ENCODE measurements around the gene NPFFR1. TPM values are rescaled to one million over a fixed set of nuclear protein-coding genes. Genes with fewer than 3 reads are reported as not detected.
A peak's percentile ranks its signal among the peaks of the same experiment; 100 is the strongest.
"Not testable (repeated sequence)": the region's sequence is repeated elsewhere in the genome, so short reads cannot be mapped to it uniquely, and the experiment has no call there.

Gene NPFFR1
- total RNA-seq, 1 donor from 2014 or later: not detected

DNA sequence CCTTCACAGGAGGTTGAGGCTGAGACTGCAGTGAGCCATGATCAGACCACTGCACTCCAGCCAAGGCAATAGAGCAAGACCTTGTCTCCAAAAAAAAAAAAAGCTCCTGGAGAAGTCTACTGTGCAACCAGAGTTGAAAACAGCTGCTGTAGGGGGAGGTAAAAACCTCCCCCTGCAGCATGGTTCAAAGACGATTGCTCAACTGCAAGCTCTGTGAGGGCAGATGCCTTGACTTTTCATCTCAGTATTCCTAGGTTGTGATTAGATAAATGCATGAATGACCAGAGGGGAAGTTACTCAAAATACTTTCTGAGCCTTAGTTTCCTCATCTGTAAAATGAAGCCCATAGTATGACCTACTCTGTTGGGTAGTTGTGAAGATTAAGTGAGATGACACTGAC lies 25.6 kb downstream of the NPFFR1 start:
- no peak for DNase-seq (ENCODE audit: low read depth)

DNA sequence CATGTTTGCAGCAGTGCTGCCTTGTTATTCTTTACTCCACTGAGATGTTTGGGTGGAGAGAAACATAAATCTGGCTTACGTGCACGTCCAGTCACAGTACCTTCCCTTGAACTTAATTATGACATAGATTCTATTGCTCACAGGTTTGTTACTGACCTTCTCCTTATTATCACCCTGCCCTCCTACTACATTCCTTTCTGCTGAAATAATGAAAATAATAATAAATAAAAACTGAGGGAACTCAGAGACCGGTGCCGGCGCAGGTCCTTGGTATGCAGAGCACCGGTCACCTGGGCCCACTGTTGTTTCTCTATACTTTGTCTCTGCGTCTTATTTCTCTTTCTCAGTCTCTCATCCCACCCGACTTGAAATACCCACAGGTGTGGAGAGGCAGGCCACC lies 26.0 kb downstream of the NPFFR1 start:
- not testable (repeated sequence) for DNase-seq (ENCODE audit: low read depth)

DNA sequence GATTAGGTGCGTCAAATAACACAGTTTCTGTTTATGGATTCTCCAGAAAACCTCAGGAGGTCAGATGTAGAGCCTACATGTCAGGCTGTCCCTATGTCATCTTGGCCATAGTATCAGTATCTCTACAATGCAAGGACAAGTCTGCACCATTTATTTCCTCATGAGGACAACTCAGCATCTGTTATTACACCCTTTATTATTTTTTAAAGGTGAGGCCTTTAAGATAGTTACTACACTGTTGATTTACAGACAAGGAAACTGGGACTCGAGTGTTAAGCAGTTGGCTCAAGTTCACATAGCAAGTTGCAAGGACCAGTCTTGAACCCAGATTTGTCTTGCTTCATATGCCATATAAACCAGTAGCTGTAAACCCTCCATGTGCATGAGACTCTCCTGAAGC lies 27.3 kb downstream of the NPFFR1 start:
- no peak for DNase-seq (ENCODE audit: low read depth)

DNA sequence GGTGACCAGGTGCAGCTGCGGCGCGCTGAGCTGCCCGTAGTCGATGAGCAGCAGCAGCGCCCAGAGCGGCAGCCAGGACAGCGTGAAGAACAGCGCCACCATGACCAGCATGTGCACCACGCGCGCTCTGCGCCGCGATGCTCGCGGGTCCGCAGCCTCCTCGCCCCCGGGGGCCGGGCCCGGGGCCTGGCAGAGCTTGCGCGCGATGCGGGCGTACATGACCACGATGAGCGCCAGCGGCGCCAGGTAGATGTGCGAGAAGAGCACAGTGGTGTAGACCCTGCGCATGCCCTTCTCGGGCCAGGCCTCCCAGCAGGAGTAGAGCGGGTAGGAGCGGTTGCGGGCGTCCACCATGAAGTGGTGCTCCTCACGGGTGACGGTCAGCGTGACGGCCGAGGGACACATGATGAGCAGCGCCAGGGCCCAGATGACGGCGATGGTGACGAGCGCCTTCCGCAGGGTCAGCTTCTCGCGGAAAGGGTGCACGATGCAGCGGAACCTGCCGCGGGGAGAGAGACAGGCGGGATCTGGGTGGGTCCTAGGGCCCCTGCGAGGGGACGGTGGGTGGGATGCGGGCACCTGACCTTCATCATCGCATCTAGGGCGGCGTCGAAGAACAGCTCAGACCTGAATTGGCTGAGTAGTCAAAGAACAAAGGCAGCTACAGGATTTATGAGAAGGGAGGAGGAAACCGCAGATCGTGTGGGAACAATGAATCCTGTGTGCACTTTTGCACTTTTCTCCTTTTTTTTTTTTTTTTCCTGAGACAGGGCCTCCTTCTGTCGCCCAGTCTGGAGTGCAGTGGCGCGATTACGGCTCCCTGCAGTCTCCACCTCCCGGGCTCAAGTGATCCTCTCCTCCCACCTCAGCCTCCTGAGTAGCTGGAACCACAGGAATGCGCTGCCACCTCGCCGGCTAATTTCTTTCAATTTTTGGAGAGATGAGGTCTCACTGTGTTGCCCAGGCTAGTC lies 28.2 kb downstream of the NPFFR1 start:
- no peak for DNase-seq (ENCODE audit: low read depth)

DNA sequence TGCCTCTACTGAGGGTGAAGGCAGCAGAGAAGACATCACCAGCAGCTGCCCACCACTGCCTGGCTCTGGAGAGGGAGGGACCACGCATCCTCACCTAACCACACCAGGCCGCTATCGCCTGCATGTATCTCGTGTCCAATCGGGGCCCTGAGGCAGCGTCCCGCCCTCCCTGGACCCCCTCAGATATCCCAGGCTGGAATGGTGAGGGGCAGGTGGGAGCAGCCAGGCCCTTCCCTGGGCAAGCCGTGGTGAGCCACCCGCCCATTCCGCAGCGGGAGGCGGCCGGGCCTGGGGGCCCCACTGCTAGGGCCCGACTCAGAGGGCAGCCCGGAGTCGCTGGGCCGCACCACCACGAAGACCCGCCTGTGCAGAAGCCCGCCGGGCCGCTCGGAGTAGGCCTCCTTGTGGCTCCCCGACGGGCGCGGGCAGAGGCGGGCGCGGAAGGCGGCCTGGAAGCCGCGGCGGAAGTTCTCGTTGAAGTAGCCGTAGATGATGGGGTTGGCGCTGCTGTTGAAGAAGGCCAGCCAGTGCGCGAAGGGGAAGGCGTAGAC lies 29.0 kb downstream of the NPFFR1 start:
- no peak for DNase-seq (ENCODE audit: low read depth)

DNA sequence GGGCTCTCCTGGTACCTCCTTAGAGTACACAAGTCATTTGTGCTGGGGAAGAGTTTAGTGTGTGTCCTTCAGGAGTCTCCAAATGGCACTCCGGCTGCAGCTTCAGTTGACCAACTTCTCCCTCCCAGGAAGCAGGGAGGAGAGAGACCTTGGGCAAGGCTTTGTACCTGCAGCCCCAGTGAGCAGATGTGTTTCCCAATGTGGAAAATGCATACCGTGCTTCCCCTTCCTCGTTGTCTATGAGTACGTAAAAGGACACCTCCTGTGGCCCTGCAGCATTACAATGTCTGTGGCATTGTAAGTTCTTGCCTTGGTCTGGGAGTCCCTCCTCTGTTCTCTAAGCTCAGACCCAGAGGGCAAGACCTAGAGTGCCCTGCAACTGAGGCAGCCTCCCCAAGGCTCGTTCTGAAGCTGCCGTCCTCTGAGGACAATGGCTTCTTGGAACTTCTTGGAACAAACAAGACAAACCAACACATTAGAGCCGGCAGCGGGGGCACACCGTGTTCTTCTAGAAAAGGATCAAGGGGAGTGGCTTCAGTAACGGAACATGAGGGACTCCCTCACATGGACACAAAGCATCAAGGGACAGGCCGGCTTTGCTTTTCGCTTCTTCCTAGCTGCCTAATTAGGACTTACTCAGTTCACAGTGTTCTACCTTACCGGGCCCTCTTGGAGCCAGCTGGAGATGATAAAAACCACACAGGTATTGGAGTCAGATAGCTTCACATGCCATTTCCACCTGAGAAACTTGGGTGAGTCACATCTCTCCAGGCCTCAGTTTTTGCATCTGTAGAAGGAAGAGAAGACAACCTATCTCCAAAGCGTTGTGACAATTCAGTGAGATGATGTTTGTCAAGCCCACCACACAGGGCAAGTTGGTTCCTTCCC lies 29.7 kb downstream of the NPFFR1 start:
- no peak for DNase-seq (ENCODE audit: low read depth)

- DNase-seq (ENCODE audit: low read depth): no peak
Measured at GRCh38 chr10:70250961-70251680, 32.7 kb downstream of the NPFFR1 start.

DNA sequence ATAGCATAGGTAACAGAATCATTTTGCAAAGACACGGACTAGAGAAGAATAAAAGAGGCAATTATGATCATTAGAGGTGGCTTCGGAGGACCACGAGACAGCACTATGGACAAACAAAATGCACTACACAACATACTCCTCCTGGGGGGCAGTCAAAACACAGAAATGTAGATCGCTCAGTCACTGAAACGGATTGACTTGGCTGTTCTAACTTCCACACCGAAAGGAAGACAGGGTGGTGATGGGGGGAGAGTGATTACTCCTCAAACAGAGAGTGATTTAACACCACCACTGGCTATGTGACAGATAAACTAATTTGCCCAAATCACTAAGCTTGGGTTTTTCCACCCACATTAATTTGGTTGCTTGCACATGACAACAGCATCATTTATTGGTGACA lies 36.4 kb downstream of the NPFFR1 start:
- no peak for DNase-seq (ENCODE audit: low read depth)

GRCh38 chr10:70241081-70241480 lies 42.7 kb downstream of the NPFFR1 start:
- DNase-seq (ENCODE audit: low read depth): no peak

- DNase-seq (ENCODE audit: low read depth): not testable (repeated sequence)
Measured at GRCh38 chr10:70239986-70240385, 43.8 kb downstream of the NPFFR1 start.

DNA sequence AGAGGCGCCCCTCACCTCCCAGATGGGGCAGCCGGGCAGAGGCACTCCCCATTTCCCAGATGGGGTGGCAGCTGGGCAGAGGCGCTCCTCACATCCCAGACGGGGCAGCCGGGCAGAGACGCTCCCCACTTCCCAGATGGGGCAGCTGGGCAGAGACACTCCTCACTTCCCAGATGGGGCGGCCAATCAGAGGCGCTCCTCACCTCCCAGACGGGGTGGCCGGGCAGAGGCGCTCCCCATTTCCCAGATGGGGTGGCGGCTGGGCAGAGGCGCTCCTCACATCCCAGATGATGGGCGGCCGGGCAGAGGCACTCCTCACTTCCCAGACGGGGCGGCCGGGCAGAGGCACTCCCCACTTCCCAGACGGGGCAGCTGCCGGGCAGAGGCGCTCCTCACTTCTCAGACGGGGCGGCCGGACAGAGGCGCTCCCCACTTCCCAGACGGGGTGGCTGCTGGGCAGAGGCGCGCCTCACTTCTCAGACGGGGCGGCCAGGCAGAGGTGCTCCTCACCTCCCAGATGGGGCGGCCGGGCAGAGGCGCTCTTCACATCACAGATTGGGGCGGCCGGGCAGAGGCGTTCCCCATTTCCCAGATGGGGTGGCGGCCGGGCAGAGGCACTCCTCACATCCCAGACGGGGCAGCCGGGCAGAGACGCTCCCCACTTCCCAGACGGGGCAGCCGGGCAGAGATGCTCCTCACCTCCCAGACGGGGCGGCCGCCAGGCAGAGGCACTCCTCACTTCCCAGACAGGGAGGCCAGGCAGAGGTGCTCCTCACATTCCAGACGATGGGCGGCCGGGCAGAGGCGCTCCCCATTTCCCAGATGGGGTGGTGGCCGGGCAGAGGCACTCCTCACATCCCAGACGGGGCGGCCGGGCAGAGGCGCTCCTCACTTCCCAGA lies 44.5 kb downstream of the NPFFR1 start:
- DNase-seq (ENCODE audit: low read depth): not testable (repeated sequence)

GRCh38 chr10:70237958-70238536 lies 45.8 kb downstream of the NPFFR1 start:
- DNase-seq (ENCODE audit: low read depth): not testable (repeated sequence)

GRCh38 chr10:70234668-70235447 lies 48.9 kb downstream of the NPFFR1 start:
- no peak for DNase-seq (ENCODE audit: low read depth)

DNA sequence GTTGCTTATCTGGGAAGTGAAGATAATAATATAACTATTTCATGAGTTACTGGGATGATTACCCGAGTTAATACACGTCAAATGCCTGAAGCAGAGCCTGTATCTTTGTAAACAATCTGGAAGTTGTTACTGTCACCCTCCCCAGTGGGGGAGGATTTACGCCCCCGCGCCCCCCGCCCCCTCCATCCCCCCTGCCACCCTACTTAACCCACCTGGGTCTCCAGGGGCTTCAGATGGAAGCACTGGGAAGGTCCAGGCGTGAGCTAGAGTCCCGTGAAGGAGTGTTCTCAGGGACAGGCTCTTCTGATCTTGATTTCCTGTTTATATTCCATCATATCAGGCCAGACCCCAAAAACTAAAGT lies 49.9 kb downstream of the NPFFR1 start:
- DNase-seq (ENCODE audit: low read depth): no peak

GRCh38 chr10:70233109-70233938 lies 50.5 kb downstream of the NPFFR1 start, which contains the start of gene PPA1:
Gene PPA1, minus strand, starts transcription at chr10:70233429. Its CDS starts 102 bp downstream, at chr10:70233327.
- peak; percentile 97 for DNase-seq (ENCODE audit: low read depth)

- DNase-seq (ENCODE audit: low read depth): no peak
Measured at GRCh38 chr10:70232859-70233108, 51.0 kb downstream of the NPFFR1 start.

DNA sequence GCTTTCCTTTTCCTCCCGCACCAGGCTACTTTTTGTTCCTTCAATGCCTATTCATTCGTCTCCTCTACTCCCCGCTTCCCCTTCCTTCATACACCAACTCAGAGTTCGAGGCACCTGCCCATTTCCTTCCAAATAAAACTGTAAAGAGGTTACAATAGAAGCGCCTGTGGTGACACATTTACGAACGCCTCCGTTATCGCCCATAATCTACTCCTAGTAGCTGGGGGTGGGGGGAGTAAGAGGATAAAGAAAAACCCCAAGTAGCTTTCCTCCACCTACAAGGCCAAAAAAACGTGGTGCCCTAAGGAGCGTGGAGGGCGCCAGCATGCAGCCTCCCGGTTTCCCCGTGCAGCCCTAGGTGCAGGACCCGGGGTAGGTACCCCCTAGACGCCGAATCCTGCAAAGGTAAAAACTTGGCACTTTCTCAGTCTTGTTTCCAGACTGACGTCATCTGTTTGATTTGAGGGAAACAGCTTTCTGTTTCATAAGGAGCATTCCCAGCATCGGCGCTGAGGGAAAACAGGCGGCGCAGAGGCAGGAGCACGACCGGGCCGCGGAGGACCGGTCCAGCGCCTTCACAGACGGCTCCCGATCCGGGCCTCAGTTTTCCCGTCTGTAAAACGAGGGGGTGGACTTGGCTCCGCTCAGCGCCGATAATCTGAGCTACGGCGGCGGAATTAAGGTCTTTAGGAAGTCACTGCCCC lies 51.5 kb downstream of the NPFFR1 start:
- peak; percentile 20 for DNase-seq (ENCODE audit: low read depth)

Data from myocyte (in vitro differentiated cells).